Activated CD8-positive, alpha-beta T cell treated with anti-CD3 and anti-CD28 coated beads for 36 hours (primary cell): ENCODE data around the gene GRIP1. TPM values are rescaled to one million over a fixed set of nuclear protein-coding genes. Genes with fewer than 3 reads are reported as not detected.

Experiments
- ATAC-seq: fragments of 200-7000 bp; cut with Tn5 transposase; one replicate; pipeline ENCODE4 v1.10.0; 2021; ENCODE audit warnings: mild to moderate bottlenecking, moderate library complexity
- CTCF ChIA-PET: fragments of 350-600 bp; sonication (Branson Sonifier 250); formaldehyde crosslinking; loops from one replicate; lab custom pipeline; 2021; ENCODE audit warnings: antibody characterized with exemption; lab: Charles Lee
- POLR2A ChIA-PET: fragments of 350-600 bp; sonication (Branson Sonifier 250); formaldehyde crosslinking; loops from one replicate; lab custom pipeline; 2021; ENCODE audit warnings: antibody characterized with exemption; lab: Charles Lee
- DNase-seq: peaks from one replicate; pipeline ENCODE4 v3.0.0-alpha.2; 2020
- H3K27ac Mint-ChIP-seq: one replicate; pipeline ENCODE4 v1.8.0; 2021; ENCODE audit warnings: mild to moderate bottlenecking, mixed read lengths
- H3K27me3 Mint-ChIP-seq: one replicate; pipeline ENCODE4 v1.8.0; 2021; ENCODE audit warnings: mixed read lengths
- H3K36me3 Mint-ChIP-seq: one replicate; pipeline ENCODE4 v1.8.0; 2021; ENCODE audit warnings: low read depth, mixed read lengths
- H3K4me1 Mint-ChIP-seq: one replicate; pipeline ENCODE4 v1.8.0; 2021; ENCODE audit warnings: low read depth, mixed read lengths
- H3K4me3 Mint-ChIP-seq: one replicate; pipeline ENCODE4 v1.8.0; 2021; ENCODE audit warnings: mild to moderate bottlenecking, moderate library complexity, mixed read lengths
- H3K9me3 Mint-ChIP-seq: one replicate; pipeline ENCODE4 v1.8.0; 2021; ENCODE audit warnings: mixed read lengths
- CTCF ChIP-seq: fragments of 200-600 bp; IDR thresholded peaks from one replicate; pipeline ENCODE4 v1.8.0; 2022; ENCODE audit warnings: antibody characterized with exemption, mild to moderate bottlenecking
- intact Hi-C: fragments of 100-400 bp; cut with micrococcal nuclease; formaldehyde crosslinking; loops from one replicate; pipeline ENCODE4 v1.10.0; 2022
- total RNA-seq, 2 experiments: library from RNA; stranded (reverse); gene quantifications; one replicate each; pipeline ENCODE4 v1.2.3, GENCODE V29; 2021

GRIP1 gene
- total RNA-seq, 2 experiments from 2014 or later = 0.51 to 0.61 TPM

DNA sequence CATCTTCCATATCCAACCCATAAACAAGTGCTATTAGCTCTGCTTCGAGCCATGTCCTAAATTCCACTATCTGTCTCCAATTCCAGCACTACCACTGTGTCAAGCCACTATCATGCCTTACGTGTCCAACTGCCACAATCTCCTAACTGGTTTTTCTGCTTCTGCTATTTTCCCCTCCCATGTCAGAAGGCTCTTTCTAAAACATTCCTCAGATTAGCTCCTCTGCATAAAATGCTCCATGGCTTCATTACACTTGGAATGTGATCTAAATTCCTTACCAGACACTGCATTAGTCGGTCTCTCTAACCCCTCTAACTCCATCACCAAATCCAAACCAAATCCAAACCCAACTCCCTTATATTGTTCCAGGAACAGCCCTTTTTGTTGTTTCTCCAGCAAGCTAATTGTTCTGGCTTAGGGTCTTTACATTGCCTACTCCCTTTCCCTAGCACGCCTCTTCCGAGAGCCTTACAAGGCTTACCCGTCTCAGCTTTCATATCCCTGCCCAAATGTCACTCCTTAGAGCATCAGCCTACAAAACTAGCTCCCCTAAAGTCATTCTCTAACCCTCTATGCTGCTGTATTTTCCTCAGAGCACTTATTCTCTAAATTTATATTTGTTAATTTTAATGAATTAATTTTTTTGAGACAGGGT is 236.8 kb downstream of the GRIP1 start:
- DNase-seq (no peak), ATAC-seq (no peak)
- ChIA-PET CTCF (interaction anchor here (1.3 kb wide), 1 partner anchor 172 kb away, joined by 3 read pairs; no protein-coding TSS in a partner anchor), POLR2A (no interaction called here)
- H3K9me3 Mint-ChIP-seq = no peaks in the 10 kb centered on the region
- no peaks in the 10 kb centered on the region for H3K27me3 Mint-ChIP-seq
- H3K4me3 Mint-ChIP-seq = no peak overlapping the region
- no peaks in the 10 kb centered on the region for H3K36me3 Mint-ChIP-seq
- H3K4me1 Mint-ChIP-seq = no peaks in the 10 kb centered on the region
- intact Hi-C loops = no loop called here
- no peak overlapping the region for H3K27ac Mint-ChIP-seq
- no peak for TF ChIP-seq CTCF

GRCh38 chr12:66438601-66439000 is 240.3 kb downstream of the GRIP1 start:
- POLR2A ChIA-PET = no interaction called here
- H3K27me3 Mint-ChIP-seq = no peaks in the 10 kb centered on the region
- no peaks in the 10 kb centered on the region for H3K36me3 Mint-ChIP-seq
- intact Hi-C loops = no loop called here
- DNase-seq (no peak), ATAC-seq (no peak)
- H3K4me3 Mint-ChIP-seq = no peak overlapping the region
- no peak for TF ChIP-seq CTCF
- no peaks in the 10 kb centered on the region for H3K9me3 Mint-ChIP-seq
- H3K4me1 Mint-ChIP-seq = no peaks in the 10 kb centered on the region
- no peak overlapping the region for H3K27ac Mint-ChIP-seq
- CTCF ChIA-PET = no interaction called here

GRCh38 chr12:66430106-66430505 is 248.8 kb downstream of the GRIP1 start:
- peaks cover 1% of the 10 kb centered on the region for H3K9me3 Mint-ChIP-seq
- DNase-seq (no peak), ATAC-seq (no peak)
- H3K27ac Mint-ChIP-seq = no peak overlapping the region
- POLR2A ChIA-PET = no interaction called here
- CTCF ChIA-PET = no interaction called here
- no peaks in the 10 kb centered on the region for H3K36me3 Mint-ChIP-seq
- H3K27me3 Mint-ChIP-seq = peaks cover 3% of the 10 kb centered on the region
- no peaks in the 10 kb centered on the region for H3K4me1 Mint-ChIP-seq
- intact Hi-C loops = no loop called here
- TF ChIP-seq CTCF = no peak
- no peak overlapping the region for H3K4me3 Mint-ChIP-seq

DNA sequence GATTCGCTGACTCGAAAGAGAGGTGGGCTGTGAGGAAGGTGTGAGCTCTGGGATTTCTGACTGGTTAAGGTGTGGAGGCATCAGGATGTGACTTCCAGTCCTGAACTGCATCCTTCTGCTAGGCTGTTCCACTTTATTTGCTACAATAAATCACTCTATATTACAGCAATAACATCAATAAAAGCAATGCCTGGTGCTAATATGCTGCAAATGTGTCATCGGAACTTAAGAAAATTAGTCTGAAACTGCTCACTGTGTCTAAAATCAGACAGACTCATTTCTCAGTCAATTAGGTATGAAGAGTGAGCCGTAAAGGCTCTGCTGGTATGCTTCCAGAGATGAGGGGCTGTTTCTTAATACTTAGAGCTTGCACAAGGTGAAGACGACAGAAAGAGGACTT is 250.0 kb downstream of the GRIP1 start:
- no peaks in the 10 kb centered on the region for H3K4me1 Mint-ChIP-seq
- no peaks in the 10 kb centered on the region for H3K36me3 Mint-ChIP-seq
- H3K27me3 Mint-ChIP-seq = peaks cover 3% of the 10 kb centered on the region
- ChIA-PET POLR2A (no interaction called here), CTCF (no interaction called here)
- DNase-seq (no peak), ATAC-seq (no peak)
- peaks cover 8% of the 10 kb centered on the region for H3K9me3 Mint-ChIP-seq
- H3K27ac Mint-ChIP-seq = no peak overlapping the region
- no peak overlapping the region for H3K4me3 Mint-ChIP-seq
- intact Hi-C loops = no loop called here
- no peak for TF ChIP-seq CTCF

DNA sequence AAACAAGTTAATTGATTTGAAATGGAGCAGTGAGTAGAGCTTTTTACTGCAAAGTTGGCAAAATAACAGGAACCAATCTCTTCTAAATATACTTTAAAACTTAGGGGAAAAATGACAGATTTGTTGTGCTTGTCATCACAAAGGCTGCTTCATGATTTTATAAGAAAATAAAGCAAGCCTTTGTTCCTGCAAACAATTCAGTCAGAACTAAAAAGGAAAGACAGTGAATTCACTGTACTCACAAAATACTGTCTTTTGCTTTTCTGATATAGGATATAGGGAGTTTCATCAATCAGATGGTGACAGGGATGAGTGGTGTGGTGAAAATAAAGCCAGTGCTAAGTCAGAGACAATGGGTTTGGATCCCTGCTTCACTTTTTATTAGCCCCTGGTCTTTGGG is 250.6 kb downstream of the GRIP1 start:
- CTCF ChIA-PET = no interaction called here
- TF ChIP-seq CTCF = no peak
- POLR2A ChIA-PET = no interaction called here

More for the DNA sequence above, 250.6 kb downstream of the GRIP1 start:
- H3K4me1 Mint-ChIP-seq = no peaks in the 10 kb centered on the region
- H3K27ac Mint-ChIP-seq = no peak overlapping the region
- H3K4me3 Mint-ChIP-seq = no peak overlapping the region
- DNase-seq (no peak), ATAC-seq (no peak)
- H3K27me3 Mint-ChIP-seq = peaks cover 3% of the 10 kb centered on the region
- peaks cover 9% of the 10 kb centered on the region for H3K9me3 Mint-ChIP-seq
- intact Hi-C loops = no loop called here
- H3K36me3 Mint-ChIP-seq = no peaks in the 10 kb centered on the region
